Measurements from ENCODE around the gene SYMPK. TPM values are rescaled to one million over a fixed set of nuclear protein-coding genes. Genes with fewer than 3 reads are reported as not detected.
A peak's percentile ranks its signal among the peaks of the same experiment; 100 is the strongest.

The SYMPK gene
- total and polyA plus RNA-seq, 8 donors: 32.2 to 420 (median 79.8) TPM

DNA sequence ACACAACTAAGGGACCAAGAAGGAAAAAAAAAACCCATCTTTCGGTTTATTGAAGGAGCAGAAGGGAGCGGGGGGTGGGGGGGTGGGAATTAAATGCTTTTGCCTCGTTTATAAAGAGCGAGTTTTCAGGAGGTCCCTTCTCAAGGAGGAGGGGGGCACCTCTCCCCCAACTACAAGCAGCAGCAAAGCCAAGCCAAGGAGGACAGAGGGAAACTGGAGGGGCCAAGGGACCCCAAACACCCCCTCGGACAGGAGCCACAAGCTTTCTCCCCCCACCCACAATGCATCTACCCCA lies 20.6 kb upstream of the SYMPK start:
- Histone ChIP-seq H3K27me3 (peaks cover 0 to 7% (median 0%) of the 10 kb centered on the region in 3 donors), H3K4me1 (peaks cover 55 to 82% (median 80%) of the 10 kb centered on the region in 4 donors), H3K27ac (peak overlapping the region; percentile 74 to 96 (median 93)), H3K36me3 (peaks cover 0 to 11% (median 10%) of the 10 kb centered on the region in 4 donors), H3K4me3 (peak overlapping the region; percentile 70 to 80 (median 76)), H3K9me3 (no peaks in the 10 kb centered on the region)
- TF ChIP-seq, protein P1, sequence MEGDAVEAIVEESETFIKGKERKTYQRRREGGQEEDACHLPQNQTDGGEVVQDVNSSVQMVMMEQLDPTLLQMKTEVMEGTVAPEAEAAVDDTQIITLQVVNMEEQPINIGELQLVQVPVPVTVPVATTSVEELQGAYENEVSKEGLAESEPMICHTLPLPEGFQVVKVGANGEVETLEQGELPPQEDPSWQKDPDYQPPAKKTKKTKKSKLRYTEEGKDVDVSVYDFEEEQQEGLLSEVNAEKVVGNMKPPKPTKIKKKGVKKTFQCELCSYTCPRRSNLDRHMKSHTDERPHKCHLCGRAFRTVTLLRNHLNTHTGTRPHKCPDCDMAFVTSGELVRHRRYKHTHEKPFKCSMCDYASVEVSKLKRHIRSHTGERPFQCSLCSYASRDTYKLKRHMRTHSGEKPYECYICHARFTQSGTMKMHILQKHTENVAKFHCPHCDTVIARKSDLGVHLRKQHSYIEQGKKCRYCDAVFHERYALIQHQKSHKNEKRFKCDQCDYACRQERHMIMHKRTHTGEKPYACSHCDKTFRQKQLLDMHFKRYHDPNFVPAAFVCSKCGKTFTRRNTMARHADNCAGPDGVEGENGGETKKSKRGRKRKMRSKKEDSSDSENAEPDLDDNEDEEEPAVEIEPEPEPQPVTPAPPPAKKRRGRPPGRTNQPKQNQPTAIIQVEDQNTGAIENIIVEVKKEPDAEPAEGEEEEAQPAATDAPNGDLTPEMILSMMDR (IDR thresholded peaks at IDR 0.05): peak in 1 of 7 experiments; percentile 50
- no peak for TF ChIP-seq POLR2AphosphoS5 (IDR thresholded peaks at IDR 0.05)
- no peak for DNase-seq
- 6 to 18% (median 7%) methylated on average over 5 of the region's 5 CpGs for WGBS, 5 donors
- intact Hi-C loops (cut with DNase I; ENCODE audit: low total_unique reads): no loop called here

DNA sequence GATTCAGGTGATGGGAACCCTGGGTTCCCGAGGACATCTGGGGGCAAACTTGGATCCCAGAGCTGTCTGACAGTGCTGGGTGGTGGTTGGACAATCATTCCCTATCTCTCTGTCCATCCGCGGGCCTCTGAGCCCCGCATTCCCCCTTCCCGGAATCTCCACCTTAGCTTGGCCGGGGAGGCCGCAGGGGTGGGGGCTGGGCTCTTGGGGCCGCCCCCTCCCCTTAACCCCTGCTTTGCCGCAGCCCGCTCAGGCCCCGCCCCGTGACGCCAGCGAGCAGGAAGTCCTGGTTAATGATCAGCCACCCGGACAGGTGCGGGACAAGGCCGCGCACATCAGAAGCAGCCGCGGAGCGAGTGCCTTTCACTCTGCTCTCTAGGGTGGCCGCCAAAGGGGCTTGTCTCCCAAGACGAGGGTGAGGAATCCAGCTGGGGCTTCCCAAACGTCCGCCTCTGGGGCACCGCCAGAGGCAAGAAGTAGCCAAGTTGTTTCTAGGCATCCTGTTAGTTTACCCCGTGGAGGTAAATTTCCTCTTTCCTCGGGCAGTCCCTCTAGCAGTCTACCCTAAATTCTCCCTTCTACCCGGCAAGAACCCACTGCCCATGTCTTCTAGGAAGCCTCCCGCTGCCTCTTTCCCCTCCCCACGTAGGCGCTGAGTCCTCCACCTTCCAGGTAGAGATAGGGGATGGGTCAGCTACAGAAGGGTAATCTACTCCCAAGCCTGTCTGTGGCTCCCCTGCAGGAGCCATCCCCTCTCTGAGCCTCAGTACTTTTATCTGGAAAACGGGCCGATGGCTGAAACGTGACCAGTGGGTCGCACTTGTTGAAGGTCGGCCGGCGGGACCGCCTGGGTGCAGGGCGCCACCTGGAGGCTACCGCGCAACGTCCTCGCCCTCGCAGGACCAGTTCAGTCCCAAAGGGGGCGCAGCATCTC lies 20.0 kb upstream of the SYMPK start:
- Histone ChIP-seq H3K4me3 (peak overlapping the region; percentile 34 to 80 (median 72)), H3K27me3 (peaks cover 0 to 12% (median 0%) of the 10 kb centered on the region in 3 donors), H3K27ac (peak overlapping the region; percentile 90 to 96 (median 93)), H3K9me3 (no peaks in the 10 kb centered on the region), H3K36me3 (peaks cover 0 to 11% (median 10%) of the 10 kb centered on the region in 4 donors), H3K4me1 (peaks cover 58 to 87% (median 82%) of the 10 kb centered on the region in 4 donors)
- intact Hi-C loops (cut with DNase I; ENCODE audit: low total_unique reads): no loop called here
- peak; percentile 97 for DNase-seq
- TF ChIP-seq, protein P1 (IDR thresholded peaks at IDR 0.05): peak in 6 of 7 experiments; percentile 71 to 99 (median 94)
- TF ChIP-seq EP300 (IDR thresholded peaks at IDR 0.05) (no peak), POLR2A (IDR thresholded peaks at IDR 0.05) (peak in 2 of 4 donors; percentile 13 to 19), POLR2AphosphoS5 (IDR thresholded peaks at IDR 0.05) (peak; percentile 43 to 87 (median 85))
- 7 to 13% (median 11%) methylated on average over 29 to 47 of the region's 47 CpGs for WGBS, 5 donors

DNA sequence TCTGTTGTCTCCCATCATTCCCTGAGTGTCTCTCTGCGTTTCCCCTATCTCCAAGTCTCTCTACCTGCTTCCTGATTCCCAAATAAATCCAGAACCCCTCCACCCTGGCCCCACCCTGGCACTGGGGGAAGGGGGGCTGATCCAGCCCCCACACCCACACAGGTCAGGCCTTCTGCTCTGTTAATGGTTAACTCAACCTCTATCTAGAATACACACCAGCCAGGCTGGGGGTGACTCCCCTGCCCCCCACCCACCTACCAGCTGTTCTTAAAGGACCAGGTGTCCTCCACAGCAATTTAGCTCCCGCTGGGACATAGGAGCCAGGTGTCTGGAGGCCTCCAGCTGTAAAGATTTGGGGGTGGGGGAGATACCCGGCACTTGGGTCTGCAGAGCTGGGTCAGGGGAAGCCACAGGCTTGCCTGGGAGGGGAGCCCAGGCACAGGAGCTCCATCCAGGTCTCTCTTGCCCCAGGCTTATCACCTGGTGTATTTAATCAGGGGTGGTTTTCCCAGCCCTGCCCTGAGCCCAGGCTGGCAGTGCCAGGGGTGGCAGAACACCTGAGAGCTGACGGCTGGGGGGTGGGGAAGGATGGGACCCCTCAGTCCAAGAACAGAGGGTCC lies 19.1 kb upstream of the SYMPK start:
- Histone ChIP-seq H3K36me3 (peaks cover 0 to 11% (median 10%) of the 10 kb centered on the region in 4 donors), H3K27me3 (peaks cover 0 to 21% (median 0%) of the 10 kb centered on the region in 3 donors), H3K4me1 (peaks cover 67 to 93% (median 85%) of the 10 kb centered on the region in 4 donors), H3K4me3 (peak overlapping the region; percentile 34 to 80 (median 72)), H3K27ac (peak overlapping the region; percentile 90 to 96 (median 93)), H3K9me3 (no peaks in the 10 kb centered on the region)
- 16 to 66% (median 29%) methylated on average over 4 of the region's 4 CpGs for WGBS, 5 donors
- intact Hi-C loops (cut with DNase I; ENCODE audit: low total_unique reads): no loop called here
- TF ChIP-seq POLR2AphosphoS5 (IDR thresholded peaks at IDR 0.05): peak in 2 of 3 donors; percentile 48 to 58
- no peak for TF ChIP-seq POLR2A (IDR thresholded peaks at IDR 0.05)
- TF ChIP-seq, protein P1 (IDR thresholded peaks at IDR 0.05): peak in 1 of 7 experiments; percentile 16
- no peak for TF ChIP-seq EP300 (IDR thresholded peaks at IDR 0.05)
- peak; percentile 81 to 93 for DNase-seq
